GM19099 (cell line): ENCODE results near the gene CTSH.

Experiments
- POLR2A ChIP-seq: IDR thresholded peaks from 3 replicates; pipeline ENCODE4 v1.6.1; 2011; ENCODE audit warnings: low read depth; ENCODE audit not compliant: insufficient read length; ENCODE audit errors: extremely low read depth

Gene CTSH

DNA sequence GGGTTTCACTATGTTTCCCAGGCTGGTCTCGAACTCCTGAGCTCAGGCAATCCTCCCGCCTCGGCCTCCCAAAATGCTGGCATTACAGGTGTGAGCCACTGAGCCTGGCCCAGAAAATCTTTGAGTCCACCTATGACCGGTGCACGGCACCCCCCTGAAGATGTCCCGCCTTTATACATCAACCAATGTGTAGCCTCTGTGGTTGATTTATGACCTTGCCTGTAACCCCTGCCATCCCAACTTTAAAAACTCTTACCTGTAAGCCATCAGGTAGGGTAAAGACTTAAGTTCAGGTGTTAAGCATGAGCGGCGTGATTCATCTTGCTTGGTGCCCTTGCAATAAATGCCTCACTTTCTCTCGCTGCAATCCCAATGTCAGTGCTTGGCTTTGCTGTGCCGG is 14.5 kb upstream of the CTSH start:
- TF ChIP-seq POLR2A: no peak

DNA sequence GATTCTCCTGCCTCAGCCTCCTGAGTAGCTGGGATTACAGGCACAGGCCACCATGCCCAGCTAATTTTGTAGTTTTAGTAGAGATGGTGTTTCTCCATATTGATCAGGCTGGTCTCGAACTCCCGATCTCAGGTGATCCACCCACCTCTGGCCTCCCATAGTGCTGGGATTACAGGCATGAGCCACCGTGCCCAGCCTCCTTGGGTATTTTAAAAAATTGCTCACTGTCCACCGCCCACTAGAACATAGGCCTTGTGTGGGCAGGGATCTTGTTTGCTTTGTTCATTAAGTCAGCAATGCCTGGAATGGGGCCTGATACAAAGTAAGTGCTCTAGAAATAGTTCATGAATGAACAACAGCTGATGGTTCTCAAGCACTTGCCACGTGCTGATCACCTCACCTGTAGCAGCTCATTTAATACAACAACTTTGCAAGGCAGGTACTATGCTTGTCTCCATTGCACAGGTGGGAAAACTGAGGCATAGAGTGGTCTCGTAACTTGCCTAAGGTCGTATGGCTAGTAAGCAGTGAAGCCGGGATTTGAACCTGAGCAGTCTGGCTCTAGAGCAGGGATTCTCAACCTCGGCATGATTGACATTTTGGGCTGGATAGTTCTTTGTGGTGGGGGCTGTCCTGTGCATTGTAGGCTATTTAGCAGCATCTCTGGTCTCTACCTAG is 12.7 kb upstream of the CTSH start:
- no peak for TF ChIP-seq POLR2A

- no peak for TF ChIP-seq POLR2A
These were observed 12.1 kb upstream of the CTSH start for GRCh38 chr15:78956937-78957336.

- no peak for TF ChIP-seq POLR2A
These were observed 10.5 kb upstream of the CTSH start for GRCh38 chr15:78955355-78955754.

GRCh38 chr15:78951841-78952238 is 7.0 kb upstream of the CTSH start:
- TF ChIP-seq POLR2A: no peak

- no peak for TF ChIP-seq POLR2A
These were observed 6.3 kb upstream of the CTSH start for GRCh38 chr15:78950902-78951840.

DNA sequence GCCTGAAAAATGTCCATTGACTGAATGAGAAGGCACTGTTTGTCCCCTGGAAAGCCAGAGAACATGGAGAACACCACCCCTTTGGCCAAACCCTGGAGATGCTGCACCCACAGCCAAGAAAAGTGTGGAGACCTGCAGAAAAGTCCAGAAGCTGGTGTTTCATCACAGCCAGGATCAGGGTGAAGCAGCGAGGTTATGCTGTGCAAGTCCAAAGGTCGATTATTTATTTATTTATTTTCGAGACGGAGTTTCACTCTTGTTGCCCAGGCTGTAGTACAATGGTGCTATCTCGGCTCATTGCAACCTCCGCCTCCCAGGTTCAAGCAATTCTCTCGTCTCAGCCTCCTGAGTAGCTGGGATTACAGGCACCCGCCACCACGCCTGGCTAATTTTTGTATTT is 5.5 kb upstream of the CTSH start:
- no peak for TF ChIP-seq POLR2A

- no peak for TF ChIP-seq POLR2A
These were observed 4.6 kb upstream of the CTSH start for GRCh38 chr15:78949461-78949860.

DNA sequence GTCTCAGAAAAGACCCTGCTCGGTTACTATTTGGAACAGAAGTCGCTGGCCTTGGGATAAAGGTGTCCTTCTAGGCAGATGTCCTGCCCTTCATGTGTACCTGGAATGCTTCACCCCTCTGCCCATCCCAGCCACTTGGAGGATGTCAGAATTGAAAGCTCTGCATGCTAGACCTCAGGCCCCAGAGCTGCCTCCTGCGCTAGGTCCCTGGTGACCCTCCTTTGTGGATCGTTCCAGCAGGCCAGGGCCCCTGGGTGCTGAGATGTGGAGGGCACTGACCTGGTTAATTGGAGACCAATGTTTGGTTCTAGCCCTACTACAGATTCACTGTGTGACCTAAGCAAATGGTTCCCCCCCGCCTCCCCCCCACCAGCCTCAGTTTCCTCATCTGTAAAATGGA is 2.7 kb upstream of the CTSH start:
- TF ChIP-seq POLR2A: no peak

GRCh38 chr15:78946493-78946892 is 1.6 kb upstream of the CTSH start:
- TF ChIP-seq POLR2A: no peak

DNA sequence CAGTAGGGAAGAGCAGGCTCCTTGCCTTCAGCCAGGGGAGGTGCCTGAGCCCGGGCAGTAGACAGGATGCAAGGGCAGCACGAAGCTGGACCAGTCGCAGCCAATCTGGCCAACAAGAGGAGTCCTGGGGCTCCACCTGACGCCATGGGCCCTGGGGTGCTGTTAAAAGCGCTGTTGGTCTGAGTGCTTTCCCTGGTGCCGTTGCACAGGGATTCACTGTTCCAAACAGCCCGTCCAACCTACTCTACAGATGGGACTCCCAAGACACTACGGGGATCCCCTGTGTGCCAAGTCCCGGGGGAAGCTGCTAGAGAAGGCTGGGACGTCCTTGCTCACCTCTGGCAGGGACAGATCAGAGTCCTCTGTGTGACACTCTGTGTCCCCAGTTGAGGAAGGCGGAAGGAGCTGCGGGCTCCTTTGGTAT is 632 bp downstream of the CTSH start:
- TF ChIP-seq POLR2A: peak; percentile 19

GRCh38 chr15:78943692-78944091 is 1.2 kb downstream of the CTSH start:
- TF ChIP-seq POLR2A: no peak

- peak; percentile 18 for TF ChIP-seq POLR2A
These were observed 2.1 kb downstream of the CTSH start for GRCh38 chr15:78942741-78943140.

- TF ChIP-seq POLR2A: peak; percentile 51
These were observed 6.0 kb downstream of the CTSH start for GRCh38 chr15:78938658-78939488.

DNA sequence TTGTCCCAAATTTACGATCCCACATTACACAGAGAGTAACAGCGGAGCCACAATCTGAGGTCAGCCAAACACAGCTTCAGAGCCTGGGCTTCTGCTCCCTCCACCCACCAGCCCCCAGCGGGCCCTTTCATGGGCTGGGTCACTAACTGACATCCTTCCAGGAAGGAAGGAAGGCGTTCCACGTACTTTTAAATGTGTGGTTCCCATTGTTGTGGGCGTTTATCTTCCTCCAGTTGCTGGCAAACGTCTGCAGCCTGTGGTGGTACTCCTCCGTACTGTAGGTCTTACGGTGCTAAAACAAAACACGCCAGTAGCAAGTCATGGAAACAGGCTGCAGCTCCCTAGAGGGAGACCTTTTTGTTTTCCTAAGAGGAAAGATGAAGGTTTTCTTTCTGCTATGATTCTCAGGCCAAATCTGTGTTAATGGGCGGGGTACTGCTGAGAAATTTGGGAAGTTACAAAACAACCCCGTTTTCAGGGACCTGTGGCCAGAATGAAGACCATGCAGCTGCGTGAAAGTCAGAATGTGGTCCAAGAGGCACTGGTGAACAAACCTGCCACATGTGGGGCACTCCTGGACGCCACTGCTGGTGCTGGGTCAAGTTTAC is 7.6 kb downstream of the CTSH start:
- no peak for TF ChIP-seq POLR2A

DNA sequence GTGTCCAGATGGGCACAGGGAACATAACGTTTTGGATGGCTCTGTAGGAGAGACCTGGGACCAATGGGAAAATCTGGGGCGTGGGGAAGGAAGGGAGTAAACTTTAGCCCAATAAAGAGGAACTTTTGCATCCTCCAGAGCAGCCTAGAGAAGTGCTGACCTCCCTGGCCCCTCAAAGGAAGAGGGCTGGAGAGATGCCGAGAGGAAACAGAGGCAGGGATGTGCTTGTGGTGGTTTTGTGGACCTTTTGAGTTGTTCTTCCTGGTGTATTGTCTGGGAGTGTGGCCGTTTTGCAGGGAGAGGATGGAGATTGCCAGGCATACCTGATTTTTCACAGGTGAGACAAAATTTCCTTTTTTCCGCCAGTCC is 10.2 kb downstream of the CTSH start:
- TF ChIP-seq POLR2A: no peak
